Measurements from ENCODE around the gene SRGAP1. TPM values are rescaled to one million over a fixed set of nuclear protein-coding genes. Genes with fewer than 3 reads are reported as not detected.

SRGAP1 gene
- total and polyA plus RNA-seq, 2 of the 8 experiments (the other 6 are each of a cell fraction or from before 2014, with no cell fraction given), result 3.2 to 7.3 TPM

- H2BK120ac ChIP-seq (replicated peaks; ENCODE audit: low read depth, low read length), result no peak overlapping the region
- no peak overlapping the region for H2AK5ac ChIP-seq (ENCODE audit: low read depth, low read length)
- H3K79me2 ChIP-seq (ENCODE audit: control insufficient read depth in 1 of 2, insufficient read depth in 2 of 2, low read length in 2 of 2), result no peaks in the 10 kb centered on the region
- no peaks in the 10 kb centered on the region for H4K20me1 ChIP-seq (replicated peaks in 1 of 2; ENCODE audit: control insufficient read depth in 1 of 2, insufficient read depth in 2 of 2, low read length in 2 of 2)
- H3K27ac ChIP-seq (ENCODE audit: low read depth, low read length), result no peak overlapping the region
- DNase-seq (ENCODE audit: low read depth in 1 of 2, low spot score in 2 of 2) (no peak), FAIRE-seq (no peak)
- no peaks in the 10 kb centered on the region for H3K4me1 ChIP-seq (replicated peaks in 1 of 4; ENCODE audit: control insufficient read depth in 3 of 4, insufficient read depth in 4 of 4, low read length in 3 of 4)
- no peak overlapping the region for H3K23ac ChIP-seq (ENCODE audit: insufficient read length)
- H4K8ac ChIP-seq (ENCODE audit: extremely low read depth, insufficient read depth, low read length), result no peak overlapping the region
- H3K14ac ChIP-seq (ENCODE audit: insufficient read length), result no peak overlapping the region
- no peak overlapping the region for H2BK15ac ChIP-seq (ENCODE audit: low read length)
- H3K9me3 ChIP-seq (ENCODE audit: insufficient read depth in 2 of 2, low read depth in 1 of 2, low read length in 1 of 2), result no peaks in the 10 kb centered on the region
- no peak overlapping the region for H2BK5ac ChIP-seq (ENCODE audit: low read depth, low read length)
- no peak overlapping the region for H4K5ac ChIP-seq (ENCODE audit: insufficient read length, low read depth, low read length)
- CTCF ChIA-PET (ENCODE audit: partially characterized antibody), result interaction anchor here (0.6 to 1.5 kb wide), 2 partner anchors 12 to 399 kb away, joined by 4 to 6 read pairs; no protein-coding TSS in a partner anchor
- no peak overlapping the region for H3K56ac ChIP-seq (replicated peaks; ENCODE audit: insufficient read length, low read depth, low read length)
- no peak overlapping the region for H3K9ac ChIP-seq (replicated peaks in 1 of 4; ENCODE audit: extremely low read depth in 1 of 4, low read depth in 3 of 4, low read length in 3 of 4)
- no peaks in the 10 kb centered on the region; the same call in 1 of the 2 replicates for H3K23me2 ChIP-seq (ENCODE audit: low read depth, low read length)
- 85% methylated on average over 4 of the region's 4 CpGs; no CpG with 5 or more reads in 1 of the 2 experiments for WGBS, 2 experiments (ENCODE audit: extremely low coverage in 1 of 2, insufficient coverage in 1 of 2, insufficient read length in 1 of 2, insufficient replicate concordance in 2 of 2, low coverage in 1 of 2, low lambda C conversion rate in 2 of 2, missing lambda C conversion rate in 1 of 2)
- no peak overlapping the region for H3K4me2 ChIP-seq (ENCODE audit: insufficient read depth in 1 of 2, low read depth in 2 of 2, low read length in 2 of 2)
- no peaks in the 10 kb centered on the region for H3K79me1 ChIP-seq (ENCODE audit: low read depth, low read length)
- H3K4me3 ChIP-seq (ENCODE audit: extremely low read depth in 1 of 4, insufficient read depth in 2 of 4, low read depth in 3 of 4, low read length in 4 of 4), result no peak overlapping the region
- H4K91ac ChIP-seq (replicated peaks; ENCODE audit: insufficient read length, low read length), result no peak overlapping the region
- TF ChIP-seq TAF7 (optimal IDR thresholded peaks at IDR 0.05; ENCODE audit: borderline replicate concordance, low read depth, low read length) (no peak), SRF (IDR thresholded peaks at IDR 0.05; ENCODE audit: low read depth, low read length) (no peak), CBX8 (IDR thresholded peaks at IDR 0.05; ENCODE audit: borderline replicate concordance, low read depth, low read length) (no peak), TAF1 (IDR thresholded peaks at IDR 0.05; ENCODE audit: low read depth, low read length) (no peak)
- POLR2A ChIA-PET (ENCODE audit: partially characterized antibody), result interaction anchor here (1.2 kb wide), 1 partner anchor 131 kb away, joined by 4 read pairs; no protein-coding TSS in a partner anchor
- no peaks in the 10 kb centered on the region for H3K27me3 ChIP-seq (replicated peaks in 1 of 4; ENCODE audit: control insufficient read depth in 3 of 4, extremely low read depth in 1 of 4, insufficient read depth in 3 of 4, low read length in 3 of 4)
- H2BK12ac ChIP-seq (ENCODE audit: low read depth, low read length), result no peak overlapping the region
- H3K36me3 ChIP-seq (ENCODE audit: control insufficient read depth in 2 of 4, insufficient read depth in 4 of 4, low read length in 3 of 4), result no peaks in the 10 kb centered on the region
- H3K18ac ChIP-seq (ENCODE audit: extremely low read depth, low read length), result no peak overlapping the region
- H2AFZ ChIP-seq (ENCODE audit: low read length), result no peak overlapping the region
- no peak overlapping the region for H2BK20ac ChIP-seq (ENCODE audit: low read length)
- H3K4ac ChIP-seq (replicated peaks; ENCODE audit: insufficient read length, low read depth, low read length), result no peak overlapping the region
Measured at GRCh38 chr12:63814146-63814772, 30.2 kb upstream of the SRGAP1 start.
